Fibroblast of skin of right quadriceps (primary cell): Measurements from ENCODE around the gene HSPA12B.
"Not testable (repeated sequence)": the region's sequence is repeated elsewhere in the genome, so short reads cannot be mapped to it uniquely, and the experiment has no call there.

Source experiments
- DNase-seq: peaks from one replicate; pipeline ENCODE4 v3.0.0-alpha.2; 2013

The HSPA12B gene

GRCh38 chr20:3788685-3789155, 56.2 kb downstream of the HSPA12B start:
- no peak for DNase-seq

DNA sequence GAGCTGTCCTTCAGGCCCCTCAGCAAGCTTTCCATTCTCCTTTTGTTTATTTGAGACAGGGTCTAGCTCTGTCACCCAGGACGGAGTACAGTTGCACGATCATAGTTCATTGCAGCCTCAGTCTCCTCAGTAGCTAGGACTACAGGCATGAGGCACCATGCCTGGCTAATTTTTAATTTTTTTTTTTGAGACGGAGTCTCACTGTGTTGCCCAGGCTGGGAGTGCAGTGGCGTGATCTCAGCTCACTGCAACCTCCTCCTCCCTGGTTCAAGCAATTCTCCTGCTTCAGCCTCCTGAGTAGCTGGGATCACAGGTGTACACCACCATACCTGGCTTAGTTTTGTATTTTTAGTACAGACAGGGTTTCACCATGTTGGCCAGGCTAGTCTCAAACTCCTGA, 56.7 kb downstream of the HSPA12B start:
- DNase-seq = not testable (repeated sequence)

DNA sequence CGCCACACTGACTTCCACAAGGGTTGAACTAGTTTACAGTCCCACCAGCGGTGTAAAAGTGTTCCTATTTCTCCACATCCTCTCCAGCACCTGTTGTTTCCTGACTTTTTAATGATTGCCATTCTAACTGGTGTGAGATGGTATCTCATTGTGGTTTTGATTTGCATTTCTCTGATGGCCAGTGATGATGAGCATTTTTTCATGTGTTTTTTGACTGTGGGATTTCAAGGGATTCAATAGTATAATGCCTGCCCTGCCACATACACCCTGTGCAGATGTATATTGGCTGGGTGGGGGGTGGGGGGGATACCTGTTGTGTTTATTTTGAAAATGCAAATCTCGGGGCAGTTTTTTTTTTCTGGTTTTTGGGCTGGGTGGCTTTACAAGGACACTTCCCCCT, 61.7 kb downstream of the HSPA12B start:
- not testable (repeated sequence) for DNase-seq

DNA sequence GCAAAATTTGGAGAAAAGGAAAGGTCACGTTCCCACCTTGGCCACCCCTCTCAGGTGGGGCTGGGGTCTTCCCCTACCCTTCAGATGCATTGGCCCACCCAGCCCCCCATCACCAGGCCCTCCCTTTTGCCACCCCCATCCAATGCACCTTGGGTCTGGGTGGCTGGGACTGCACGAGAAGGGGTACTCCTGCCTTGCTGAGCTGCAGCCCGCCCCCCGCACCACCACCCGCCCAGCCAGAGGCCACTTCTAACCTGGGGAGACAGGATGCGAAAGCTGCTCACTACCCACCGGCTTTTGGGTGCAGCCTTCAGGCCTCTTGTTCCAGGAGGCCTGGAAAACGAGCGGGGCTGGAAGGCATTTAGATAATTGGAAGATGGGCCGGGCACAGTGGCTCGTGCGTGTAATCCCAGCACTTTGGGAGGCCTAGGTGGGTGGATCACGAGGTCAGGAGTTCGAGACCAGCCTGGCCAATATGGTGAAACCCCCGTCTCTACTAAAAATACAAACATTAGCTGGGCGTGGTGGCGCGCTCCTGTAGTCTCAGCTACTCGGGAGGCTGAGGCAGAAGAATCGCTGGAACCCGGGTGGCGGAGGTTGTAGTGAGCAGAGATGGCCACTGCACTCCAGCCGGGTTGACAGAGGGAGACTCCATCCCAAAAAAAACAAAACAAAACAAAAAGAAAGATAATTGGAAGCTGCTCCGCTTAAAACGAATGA, 62.4 kb downstream of the HSPA12B start:
- no peak for DNase-seq

DNA sequence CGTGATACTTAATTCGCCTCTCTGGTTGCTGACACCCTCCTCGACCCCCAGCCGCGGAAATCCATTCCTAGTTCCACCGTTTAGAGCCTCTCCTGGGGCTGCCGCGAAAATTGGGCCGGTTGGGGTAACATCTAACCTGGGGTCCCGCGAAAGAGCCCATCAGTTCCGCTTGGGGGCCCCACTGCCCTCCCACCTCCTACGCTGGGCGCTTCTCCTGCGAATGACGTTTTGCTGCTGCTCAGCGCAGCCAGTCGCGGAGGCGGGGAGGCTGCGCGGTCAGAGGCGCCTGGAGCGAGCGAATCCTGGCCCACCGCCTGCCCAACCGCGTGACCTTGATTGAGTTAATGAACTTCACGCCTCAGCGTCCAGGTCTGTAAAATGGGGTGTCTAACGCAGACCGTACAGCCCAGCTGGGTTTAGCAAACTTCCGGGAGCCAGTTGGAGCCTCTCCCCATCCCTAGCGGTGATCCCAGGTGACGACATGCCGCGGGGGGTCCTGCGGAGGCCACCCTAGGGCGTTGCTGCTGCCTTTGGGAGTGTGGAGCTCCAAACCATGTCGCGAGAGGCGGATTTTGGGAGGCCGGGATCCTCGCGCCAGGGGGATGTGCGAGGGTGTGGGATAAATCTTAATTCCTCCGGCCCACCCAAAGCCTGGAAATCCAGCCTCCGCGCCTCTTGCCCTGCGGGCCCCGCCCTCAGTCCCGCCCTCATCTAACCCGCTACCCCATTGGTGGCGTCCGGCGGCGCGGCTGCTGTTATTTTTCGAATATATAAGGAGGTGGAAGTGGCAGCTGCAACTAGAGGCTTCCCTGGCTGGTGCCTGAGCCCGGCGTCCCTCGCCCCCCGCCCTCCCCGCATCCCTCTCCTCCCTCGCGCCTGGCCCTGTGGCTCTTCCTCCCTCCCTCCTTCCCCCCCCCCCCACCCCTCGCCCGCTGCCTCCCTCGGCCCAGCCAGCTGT, 63.3 kb downstream of the HSPA12B start, which contains the start of gene CDC25B:
TSS of gene CDC25B (plus strand) at position 800 of the 958 bp plus-strand sequence. CDS start 222 bp downstream, outside the sequence.
- DNase-seq = peak; percentile 94

GRCh38 chr20:3796477-3797225, 64.2 kb downstream of the HSPA12B start:
- DNase-seq = no peak

DNA sequence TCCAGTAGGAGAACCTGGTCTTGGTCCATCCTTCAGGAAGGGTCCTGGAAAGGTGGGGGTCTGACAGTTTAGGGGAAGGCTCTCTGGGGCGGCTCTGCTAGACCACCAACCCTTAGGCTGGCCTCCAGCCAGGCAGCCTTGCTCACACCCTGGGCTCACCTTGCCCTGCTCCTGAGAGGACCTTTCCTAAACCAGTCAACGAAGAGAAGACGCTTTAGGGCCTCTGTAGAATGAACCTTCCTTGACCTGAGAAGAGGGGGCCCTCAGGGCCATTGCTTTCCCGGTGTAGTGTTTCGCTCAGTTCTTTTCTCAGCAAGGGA, 64.7 kb downstream of the HSPA12B start:
- DNase-seq = no peak

GRCh38 chr20:3797592-3798372, 65.3 kb downstream of the HSPA12B start:
- DNase-seq = peak; percentile 31

DNA sequence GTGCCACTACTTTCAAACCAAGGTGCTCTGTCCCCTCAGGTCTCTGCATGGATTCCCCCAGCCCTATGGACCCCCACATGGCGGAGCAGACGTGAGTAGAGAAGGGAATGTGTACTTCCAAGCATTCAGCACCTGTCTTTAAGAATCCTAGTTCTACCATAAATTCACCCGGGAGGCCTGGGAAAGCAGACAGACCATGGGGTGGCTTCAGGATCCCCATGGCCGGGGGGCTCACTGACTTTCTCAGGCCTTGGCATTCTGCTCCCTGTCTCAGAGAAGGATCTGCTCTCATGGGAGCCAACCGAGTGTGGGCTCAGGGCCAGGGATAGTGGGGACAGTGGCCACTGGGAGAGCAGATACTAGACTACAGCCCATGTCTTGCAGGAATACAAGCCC, 65.9 kb downstream of the HSPA12B start:
- no peak for DNase-seq

DNA sequence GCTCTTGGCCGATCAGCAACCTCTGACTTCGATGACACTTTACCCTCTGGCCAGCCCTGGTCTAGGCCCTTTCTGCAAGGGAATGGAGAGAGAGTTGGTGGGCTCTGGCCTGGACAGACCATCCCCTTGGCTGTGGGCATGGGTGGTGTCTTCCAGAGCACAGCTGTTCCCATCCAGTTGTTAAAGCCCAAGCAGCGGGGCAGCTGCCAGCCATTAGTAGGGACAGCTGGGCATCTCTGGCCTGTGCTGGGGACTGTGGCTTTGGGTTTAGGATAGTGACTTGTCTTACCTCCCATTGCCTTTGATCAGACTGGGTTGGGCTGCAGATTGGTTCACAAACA, 66.4 kb downstream of the HSPA12B start:
- DNase-seq = no peak

GRCh38 chr20:3800256-3800877, 67.9 kb downstream of the HSPA12B start:
- no peak for DNase-seq

- DNase-seq = no peak
These were observed 68.4 kb downstream of the HSPA12B start for GRCh38 chr20:3800878-3801260.

GRCh38 chr20:3801299-3801698, 68.8 kb downstream of the HSPA12B start:
- DNase-seq = no peak

DNA sequence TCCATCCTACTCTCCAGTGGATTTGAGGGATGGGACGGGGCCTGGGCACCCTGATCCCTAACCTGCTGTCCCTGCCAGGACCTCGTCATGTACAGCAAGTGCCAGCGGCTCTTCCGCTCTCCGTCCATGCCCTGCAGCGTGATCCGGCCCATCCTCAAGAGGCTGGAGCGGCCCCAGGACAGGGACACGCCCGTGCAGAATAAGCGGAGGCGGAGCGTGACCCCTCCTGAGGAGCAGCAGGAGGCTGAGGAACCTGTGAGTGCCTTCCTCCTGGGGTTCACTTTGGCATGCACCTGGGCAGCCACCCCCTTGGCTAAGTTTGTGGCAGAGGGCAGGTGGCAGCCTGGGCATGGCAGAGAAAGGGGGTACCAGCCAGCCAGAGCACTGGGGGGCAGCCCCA, 69.4 kb downstream of the HSPA12B start:
- DNase-seq = no peak
